GM18508 (cell line): ENCODE measurements around the gene MICALL2.
A peak's percentile ranks its signal among the peaks of the same experiment; 100 is the strongest.

Source experiments
- ATAC-seq: cut with Tn5 transposase; IDR thresholded peaks from one replicate; pipeline ENCODE4 v1.9.1; 2021; ENCODE audit warnings: moderate number of reproducible peaks; ENCODE audit not compliant: insufficient read depth, unreplicated experiment

Gene MICALL2

DNA sequence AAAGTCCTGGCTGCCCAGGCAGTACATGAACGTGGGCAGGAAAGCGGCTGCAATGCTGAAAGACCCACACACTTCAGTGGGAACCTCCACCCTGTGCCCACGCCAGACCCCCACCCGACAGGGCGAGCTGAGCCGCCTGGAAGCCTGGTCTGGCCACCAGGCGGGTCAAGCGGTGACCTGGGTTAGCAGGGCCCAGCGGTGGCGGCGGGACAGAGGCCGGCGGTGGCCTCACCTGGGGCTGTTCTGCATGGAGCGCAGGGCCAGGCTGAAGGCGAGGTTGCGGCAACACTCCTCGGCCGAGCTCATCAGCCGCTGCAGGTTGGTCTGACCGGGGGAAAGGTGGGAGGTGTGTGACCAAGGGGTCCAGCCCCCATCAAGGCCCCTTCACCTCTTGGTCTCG, 11.6 kb upstream of the MICALL2 start:
- no peak for ATAC-seq

DNA sequence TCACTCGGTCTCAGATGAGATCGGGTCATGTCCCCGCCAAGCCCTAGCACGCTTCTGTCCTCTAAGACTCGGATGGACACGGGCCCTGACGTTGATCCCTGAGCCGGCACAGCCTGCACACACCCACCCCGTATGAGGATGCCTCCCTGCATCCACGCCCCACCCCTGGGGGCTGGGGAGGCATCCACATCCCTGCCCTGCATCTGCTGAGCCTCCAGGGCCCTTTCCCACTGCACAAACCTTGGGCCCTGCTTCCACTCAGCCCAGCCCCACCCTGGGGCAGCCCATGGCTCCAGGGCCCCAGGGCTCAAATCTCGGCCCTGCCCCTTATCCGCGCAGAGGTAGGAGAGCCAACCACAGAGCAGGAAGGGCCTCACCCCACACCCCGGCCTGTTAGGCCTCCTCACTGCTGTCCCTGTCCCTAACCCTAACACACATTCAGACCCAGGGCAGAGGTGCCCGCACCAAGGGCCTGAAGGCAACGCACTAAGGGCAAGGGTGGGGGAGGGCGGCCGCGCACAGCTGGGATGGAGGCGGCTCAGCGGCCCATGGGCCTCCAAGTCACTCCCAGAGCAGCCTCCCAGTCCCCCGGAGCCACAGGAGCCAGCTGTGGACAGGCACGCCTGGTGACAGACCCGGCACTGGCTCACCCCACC, 9.5 kb upstream of the MICALL2 start:
- ATAC-seq = no peak

DNA sequence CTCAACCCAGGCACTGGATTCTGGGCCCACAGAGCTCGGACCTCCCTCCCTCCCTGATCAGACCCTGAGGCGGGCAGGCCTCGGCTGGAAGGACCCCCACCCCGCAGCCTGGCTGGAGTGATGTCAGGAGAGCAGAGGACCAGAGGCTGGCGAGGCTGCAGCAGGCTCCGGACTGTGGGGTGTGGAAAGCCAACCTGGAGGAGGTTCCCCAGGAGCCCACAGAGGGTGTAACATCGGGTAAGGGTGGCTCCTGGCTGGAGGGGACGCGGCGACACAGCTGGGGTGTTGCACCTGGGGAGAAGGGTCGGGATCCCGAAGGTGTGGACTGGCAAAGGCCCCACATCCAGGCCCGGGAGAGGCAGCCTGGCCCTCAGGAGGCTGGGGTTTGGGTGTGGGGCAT, 8.9 kb upstream of the MICALL2 start:
- ATAC-seq = no peak

- no peak for ATAC-seq
These were observed 7.4 kb upstream of the MICALL2 start for GRCh38 chr7:1466524-1467271.

DNA sequence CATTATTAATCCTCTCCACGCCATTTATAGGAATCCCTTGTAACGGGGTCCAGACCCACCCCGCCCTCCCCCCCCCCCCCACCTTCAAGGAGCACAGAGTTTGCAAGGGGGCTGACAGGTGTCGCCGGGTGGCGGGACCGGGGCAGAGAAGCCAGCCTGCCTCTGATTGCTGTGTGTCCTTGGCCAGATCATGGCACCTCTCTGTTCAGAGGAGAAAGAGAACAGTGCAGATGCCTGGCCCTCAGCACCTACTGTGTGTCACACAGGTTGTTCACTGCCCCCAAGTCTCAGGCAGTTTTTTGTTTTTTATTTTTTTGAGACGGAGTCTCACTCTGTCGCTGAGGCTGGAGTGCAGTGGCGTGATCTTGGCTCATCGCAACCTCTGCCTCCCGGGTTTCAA, 5.4 kb upstream of the MICALL2 start:
- ATAC-seq = no peak

DNA sequence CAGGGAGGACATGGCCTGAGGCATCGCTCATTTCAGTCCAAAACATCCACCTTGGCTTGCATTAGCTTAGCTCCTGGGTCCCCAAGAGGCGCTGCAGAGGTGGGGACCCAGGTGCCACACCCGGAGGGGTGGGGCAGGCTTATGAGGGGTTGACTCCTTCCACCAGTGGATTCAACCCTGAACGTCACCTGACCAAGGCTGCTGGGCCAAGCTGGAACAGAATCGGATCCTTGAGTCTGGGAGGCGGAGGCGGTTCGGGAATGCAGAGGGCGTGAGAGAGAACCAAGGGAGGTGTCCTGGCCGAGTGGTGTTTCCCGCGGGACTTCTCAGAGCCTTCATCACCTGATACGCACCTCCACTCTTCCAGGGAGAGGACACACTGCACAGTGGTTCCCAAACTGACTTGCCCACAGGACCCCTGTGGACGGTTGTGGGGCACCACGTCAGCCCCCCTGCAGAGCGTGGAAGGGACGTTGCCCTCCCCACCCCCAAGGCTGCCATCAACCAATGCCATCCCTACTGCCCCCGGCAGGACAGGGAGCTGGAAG, 4.5 kb upstream of the MICALL2 start:
- no peak for ATAC-seq

GRCh38 chr7:1461646-1462375, 2.5 kb upstream of the MICALL2 start:
- ATAC-seq = no peak

DNA sequence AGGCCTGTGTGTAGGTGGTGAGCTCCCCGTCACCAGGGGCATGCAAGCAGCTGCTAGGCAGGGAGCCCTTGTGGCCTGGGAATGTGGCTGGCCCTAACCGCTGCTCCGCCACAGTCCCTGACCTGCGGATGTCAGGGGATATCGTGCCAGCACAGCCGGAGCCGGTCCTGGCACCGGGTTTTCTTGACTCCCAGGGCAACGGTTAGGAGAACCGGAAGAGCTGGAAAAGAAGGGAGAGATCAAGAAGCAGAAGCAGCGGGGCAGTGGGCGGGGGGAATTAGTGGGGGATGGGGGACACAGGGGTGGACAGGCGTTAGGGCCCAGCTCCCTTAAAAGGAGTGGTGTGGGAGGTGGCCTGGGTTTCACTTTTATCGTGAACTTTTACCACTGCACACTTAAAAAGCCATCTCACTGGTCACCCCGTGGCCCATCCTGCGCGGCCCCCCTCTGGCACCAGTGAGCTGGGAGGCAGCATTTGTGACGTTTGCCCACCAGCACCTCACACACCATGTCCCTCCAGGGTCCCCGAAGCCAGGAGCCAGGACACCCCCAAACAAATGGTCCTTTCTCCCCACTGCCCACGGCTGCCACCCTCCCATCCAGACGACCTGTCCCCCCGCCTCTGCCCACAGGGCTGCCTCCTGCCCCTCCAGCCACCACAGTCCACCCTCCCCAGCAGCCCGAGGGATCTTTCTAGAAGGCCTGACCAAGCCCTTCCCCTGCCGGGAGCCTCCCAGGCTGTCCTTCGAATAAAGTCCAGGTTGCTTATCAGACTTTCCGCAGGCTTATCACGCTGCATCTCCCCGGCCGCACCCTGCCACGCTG, 1.8 kb upstream of the MICALL2 start:
- ATAC-seq = no peak

- ATAC-seq = no peak
These were observed 900 bp upstream of the MICALL2 start for GRCh38 chr7:1459920-1460820.

DNA sequence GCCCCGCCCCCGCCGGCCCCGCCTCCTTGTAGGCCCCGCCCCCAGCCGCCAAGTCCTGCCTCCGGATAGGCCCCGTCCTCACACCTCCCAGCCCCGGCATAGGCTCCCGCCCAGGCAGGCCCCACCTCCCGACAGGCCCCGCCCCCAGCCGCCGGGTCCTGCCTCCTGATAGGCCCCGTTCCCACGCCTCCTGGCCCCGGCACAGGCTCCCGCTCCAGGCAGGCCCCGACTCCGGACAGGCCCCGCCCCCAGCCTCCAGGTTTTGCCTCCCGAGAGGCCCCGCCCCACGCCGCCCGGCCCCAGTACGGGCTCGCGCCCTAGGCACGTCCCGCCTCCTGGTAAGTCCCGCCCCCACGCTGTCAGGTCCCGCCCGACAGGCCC, 232 bp upstream of the MICALL2 start:
- ATAC-seq = peak; percentile 72

GRCh38 chr7:1457949-1458682, 1.2 kb downstream of the MICALL2 start:
- no peak for ATAC-seq

GRCh38 chr7:1457059-1457948, 2.0 kb downstream of the MICALL2 start:
- ATAC-seq = no peak

- ATAC-seq = no peak
These were observed 3.3 kb downstream of the MICALL2 start for GRCh38 chr7:1455955-1456354.

GRCh38 chr7:1455241-1455939, 3.9 kb downstream of the MICALL2 start:
- ATAC-seq = no peak

DNA sequence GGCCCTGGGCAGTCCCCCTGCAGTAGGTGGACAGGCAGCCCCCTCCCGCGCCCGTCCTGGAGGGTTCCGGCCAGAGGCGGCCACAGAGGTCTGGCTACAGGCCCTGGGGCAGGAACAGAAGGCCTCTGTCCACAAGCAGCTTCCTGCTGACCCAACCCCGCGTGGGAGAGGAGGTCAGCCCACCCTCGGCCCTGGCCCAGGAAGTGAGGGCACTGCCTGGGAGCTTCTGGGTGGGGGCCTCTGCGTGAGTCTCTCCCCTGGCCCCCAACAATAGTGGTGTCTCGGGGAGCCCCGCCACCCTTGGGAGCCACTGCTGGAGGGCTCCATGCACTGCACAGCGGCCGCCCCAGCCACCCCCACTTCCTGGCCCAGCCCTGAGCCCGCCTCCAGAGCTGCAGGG, 4.7 kb downstream of the MICALL2 start:
- ATAC-seq = no peak

DNA sequence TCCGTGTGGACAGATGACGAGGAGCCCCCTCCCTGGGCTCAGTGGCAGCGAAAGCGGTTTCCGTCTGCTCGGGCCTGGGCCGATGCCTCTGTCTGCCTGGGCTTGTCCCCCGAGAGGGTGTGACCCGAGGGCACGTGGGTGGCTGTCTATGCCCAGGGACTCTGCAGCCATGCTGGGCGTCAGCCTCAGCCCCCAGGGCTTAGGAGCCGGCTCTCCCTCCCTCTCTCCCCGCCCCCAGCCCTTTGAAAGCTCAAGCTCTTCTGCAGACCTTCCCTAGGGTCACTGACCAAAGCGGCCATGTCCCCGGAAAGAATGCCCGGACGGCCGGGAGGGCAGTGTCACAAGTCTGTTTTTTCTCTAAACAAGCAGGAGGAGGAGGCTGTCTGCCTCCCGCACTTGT, 7.1 kb downstream of the MICALL2 start:
- ATAC-seq = no peak

GRCh38 chr7:1450987-1451386, 8.3 kb downstream of the MICALL2 start:
- no peak for ATAC-seq
